ENCODE data around the gene HSD17B2.
"Not testable (repeated sequence)": the region's sequence is repeated elsewhere in the genome, so short reads cannot be mapped to it uniquely, and the experiment has no call there.

HSD17B2 gene

DNA sequence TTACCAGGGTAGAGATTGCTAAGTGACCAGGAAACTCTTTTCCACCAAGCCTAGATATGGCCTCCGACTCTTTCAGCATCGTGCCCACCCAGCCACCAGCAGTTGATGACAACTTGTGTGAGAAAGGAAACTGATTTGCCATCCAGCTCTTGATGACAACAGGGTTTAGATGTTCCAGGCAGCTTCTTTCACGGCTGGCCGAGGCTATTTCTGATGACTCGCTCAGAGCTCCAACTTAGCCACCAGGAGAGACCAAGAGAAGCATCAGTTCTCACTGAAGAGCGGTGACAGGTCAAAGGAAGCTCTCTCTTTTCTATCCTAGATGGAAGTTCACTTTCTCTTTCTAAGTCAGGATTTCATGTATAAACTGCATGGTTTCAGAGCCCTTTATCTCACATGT lies 73.7 kb downstream of the HSD17B2 start:
- Histone ChIP-seq H3K79me2 (ENCODE audit: insufficient read depth, low read length) (no peaks in the 10 kb centered on the region), H3K9me3 (ENCODE audit: low read length) (no peaks in the 10 kb centered on the region), H2AFZ (ENCODE audit: low read length) (no peak overlapping the region), H3K27me3 (ENCODE audit: insufficient read depth, low read length) (no peaks in the 10 kb centered on the region; the same call in 1 of the 2 replicates), H3K4me1 (ENCODE audit: insufficient read depth, low read length, severe bottlenecking) (no peaks in the 10 kb centered on the region), H3K9me2 (ENCODE audit: low read depth, low read length) (no peaks in the 10 kb centered on the region), H3K27ac (ENCODE audit: low read depth, low read length, poor library complexity, severe bottlenecking) (no peak overlapping the region), H3K36me3 (ENCODE audit: insufficient read depth, low read length) (no peaks in the 10 kb centered on the region), H4K20me1 (ENCODE audit: insufficient read depth, low read length) (no peaks in the 10 kb centered on the region), H3K4me2 (ENCODE audit: low read length) (no peak overlapping the region), H3K4me3 (ENCODE audit: low read depth, low read length, poor library complexity, severe bottlenecking) (no peak overlapping the region), H3K9ac (ENCODE audit: low read length) (no peak overlapping the region), H3F3A (ENCODE audit: insufficient read depth, low read length) (no peaks in the 10 kb centered on the region)
- TF ChIP-seq EZH2 (IDR thresholded peaks at IDR 0.05; ENCODE audit: borderline replicate concordance, low read length) = no peak
- TF ChIP-seq, protein P1, sequence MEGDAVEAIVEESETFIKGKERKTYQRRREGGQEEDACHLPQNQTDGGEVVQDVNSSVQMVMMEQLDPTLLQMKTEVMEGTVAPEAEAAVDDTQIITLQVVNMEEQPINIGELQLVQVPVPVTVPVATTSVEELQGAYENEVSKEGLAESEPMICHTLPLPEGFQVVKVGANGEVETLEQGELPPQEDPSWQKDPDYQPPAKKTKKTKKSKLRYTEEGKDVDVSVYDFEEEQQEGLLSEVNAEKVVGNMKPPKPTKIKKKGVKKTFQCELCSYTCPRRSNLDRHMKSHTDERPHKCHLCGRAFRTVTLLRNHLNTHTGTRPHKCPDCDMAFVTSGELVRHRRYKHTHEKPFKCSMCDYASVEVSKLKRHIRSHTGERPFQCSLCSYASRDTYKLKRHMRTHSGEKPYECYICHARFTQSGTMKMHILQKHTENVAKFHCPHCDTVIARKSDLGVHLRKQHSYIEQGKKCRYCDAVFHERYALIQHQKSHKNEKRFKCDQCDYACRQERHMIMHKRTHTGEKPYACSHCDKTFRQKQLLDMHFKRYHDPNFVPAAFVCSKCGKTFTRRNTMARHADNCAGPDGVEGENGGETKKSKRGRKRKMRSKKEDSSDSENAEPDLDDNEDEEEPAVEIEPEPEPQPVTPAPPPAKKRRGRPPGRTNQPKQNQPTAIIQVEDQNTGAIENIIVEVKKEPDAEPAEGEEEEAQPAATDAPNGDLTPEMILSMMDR (IDR thresholded peaks at IDR 0.05; ENCODE audit: low read length) = no peak

DNA sequence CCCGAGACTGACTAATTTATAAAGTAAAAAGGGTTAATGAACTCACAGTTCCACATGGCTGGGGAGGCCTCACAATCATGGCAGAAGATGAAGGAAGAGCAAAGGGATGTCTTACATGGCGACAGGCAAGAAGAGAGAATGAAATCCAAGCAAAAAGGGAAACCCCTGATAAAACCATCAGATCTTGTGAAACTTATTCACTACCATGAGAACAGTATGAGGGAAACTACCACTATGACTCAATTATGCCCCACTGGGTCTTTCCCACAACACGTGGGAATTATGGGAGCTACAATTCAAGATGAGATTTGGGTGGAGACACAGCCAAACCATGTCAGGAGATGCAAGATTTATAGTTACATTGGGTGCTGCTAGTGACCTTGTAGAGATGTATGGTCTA lies 74.2 kb downstream of the HSD17B2 start:
- not testable (repeated sequence) for H4K20me1 ChIP-seq (ENCODE audit: insufficient read depth, low read length); H3K4me2 ChIP-seq (ENCODE audit: low read length); H3K9ac ChIP-seq (ENCODE audit: low read length); H3K79me2 ChIP-seq (ENCODE audit: insufficient read depth, low read length); H3K4me1 ChIP-seq (ENCODE audit: insufficient read depth, low read length, severe bottlenecking); H2AFZ ChIP-seq (ENCODE audit: low read length); H3K27me3 ChIP-seq (ENCODE audit: insufficient read depth, low read length); H3K36me3 ChIP-seq (ENCODE audit: insufficient read depth, low read length); H3F3A ChIP-seq (ENCODE audit: insufficient read depth, low read length); H3K4me3 ChIP-seq (ENCODE audit: low read depth, low read length, poor library complexity, severe bottlenecking); H3K9me2 ChIP-seq (ENCODE audit: low read depth, low read length); H3K27ac ChIP-seq (ENCODE audit: low read depth, low read length, poor library complexity, severe bottlenecking); H3K9me3 ChIP-seq (ENCODE audit: low read length)

DNA sequence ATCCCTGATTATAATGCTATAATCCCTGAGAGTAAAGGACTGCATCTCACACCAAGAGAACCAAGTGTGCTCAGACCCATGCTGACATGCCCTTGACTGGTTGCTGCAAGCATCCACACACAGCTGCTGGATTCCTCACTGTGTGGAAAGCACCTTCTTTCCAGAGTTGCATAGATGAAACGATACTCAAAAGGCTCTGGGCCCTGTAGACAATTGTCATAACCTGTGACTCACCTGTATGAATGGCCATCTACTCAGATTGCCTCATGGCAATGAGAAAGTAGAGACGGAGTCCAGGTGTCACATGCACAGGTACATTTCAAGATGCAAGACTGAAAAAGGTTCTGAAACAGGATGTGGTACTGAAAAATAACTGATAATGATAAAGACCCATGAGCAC lies 76.9 kb downstream of the HSD17B2 start:
- Histone ChIP-seq H3F3A (ENCODE audit: insufficient read depth, low read length) (no peaks in the 10 kb centered on the region), H3K79me2 (ENCODE audit: insufficient read depth, low read length) (no peaks in the 10 kb centered on the region)

GRCh38 chr16:82113741-82114140 lies 78.7 kb downstream of the HSD17B2 start:
- Histone ChIP-seq H3F3A (ENCODE audit: insufficient read depth, low read length) (no peaks in the 10 kb centered on the region), H3K9me3 (ENCODE audit: low read length) (no peaks in the 10 kb centered on the region), H3K27me3 (ENCODE audit: insufficient read depth, low read length) (0 out of 2 replicates have a peak, but pooled peaks cover 3% of the 10 kb centered on the region), H2AFZ (ENCODE audit: low read length) (no peak overlapping the region), H3K4me1 (ENCODE audit: insufficient read depth, low read length, severe bottlenecking) (no peaks in the 10 kb centered on the region), H3K36me3 (ENCODE audit: insufficient read depth, low read length) (no peaks in the 10 kb centered on the region), H3K4me3 (ENCODE audit: low read depth, low read length, poor library complexity, severe bottlenecking) (no peak overlapping the region), H3K79me2 (ENCODE audit: insufficient read depth, low read length) (no peaks in the 10 kb centered on the region), H3K27ac (ENCODE audit: low read depth, low read length, poor library complexity, severe bottlenecking) (no peak overlapping the region), H3K4me2 (ENCODE audit: low read length) (no peak overlapping the region), H4K20me1 (ENCODE audit: insufficient read depth, low read length) (no peaks in the 10 kb centered on the region), H3K9me2 (ENCODE audit: low read depth, low read length) (no peaks in the 10 kb centered on the region), H3K9ac (ENCODE audit: low read length) (no peak overlapping the region)
- TF ChIP-seq EZH2 (IDR thresholded peaks at IDR 0.05; ENCODE audit: borderline replicate concordance, low read length) = no peak
- TF ChIP-seq, protein P1 (IDR thresholded peaks at IDR 0.05; ENCODE audit: low read length) = no peak

More for the DNA sequence above, 76.9 kb downstream of the HSD17B2 start:
- Histone ChIP-seq H3K27me3 (ENCODE audit: insufficient read depth, low read length) (peaks cover 3% of the 10 kb centered on the region; the same call in 1 of the 2 replicates), H3K36me3 (ENCODE audit: insufficient read depth, low read length) (no peaks in the 10 kb centered on the region), H3K9me3 (ENCODE audit: low read length) (no peaks in the 10 kb centered on the region), H3K4me2 (ENCODE audit: low read length) (no peak overlapping the region), H3K4me1 (ENCODE audit: insufficient read depth, low read length, severe bottlenecking) (no peaks in the 10 kb centered on the region), H3K9me2 (ENCODE audit: low read depth, low read length) (no peaks in the 10 kb centered on the region), H3K9ac (ENCODE audit: low read length) (no peak overlapping the region), H4K20me1 (ENCODE audit: insufficient read depth, low read length) (no peaks in the 10 kb centered on the region), H3K27ac (ENCODE audit: low read depth, low read length, poor library complexity, severe bottlenecking) (no peak overlapping the region), H2AFZ (ENCODE audit: low read length) (no peak overlapping the region), H3K4me3 (ENCODE audit: low read depth, low read length, poor library complexity, severe bottlenecking) (no peak overlapping the region)
- TF ChIP-seq, protein P1 (IDR thresholded peaks at IDR 0.05; ENCODE audit: low read length) = no peak
- TF ChIP-seq EZH2 (IDR thresholded peaks at IDR 0.05; ENCODE audit: borderline replicate concordance, low read length) = no peak
